Suprapubic skin (tissue), 4 donors: Measurements from ENCODE around the gene LPAR1.

ENCODE experiments used
- CTCF ChIP-seq, 2 donors: fragments of 200-600 bp in 1 of 2; fragments of 450-650 bp in 1 of 2; sonication (generic) in 1 of 2; IDR thresholded peaks; one replicate each; pipeline ENCODE4 v1.5.1; 2016 to 2019; ENCODE audit warnings: antibody characterized with exemption in 2 of 2, mild to moderate bottlenecking in 1 of 2, moderate library complexity in 1 of 2
- POLR2A ChIP-seq, 2 donors: fragments of 450-650 bp; IDR thresholded peaks; one replicate each; pipeline ENCODE4 v1.6.1; 2017; ENCODE audit warnings: antibody characterized with exemption in 2 of 2, mild to moderate bottlenecking in 2 of 2, moderate library complexity in 2 of 2
- POLR2AphosphoS5 ChIP-seq, 3 donors: sonication (generic); formaldehyde crosslinking; IDR thresholded peaks; one replicate each; pipeline ENCODE4 v1.6.1; 2017; ENCODE audit warnings: antibody characterized with exemption in 3 of 3

GRCh38 chr9:110936719-110937452 lies 101.4 kb downstream of the LPAR1 start:
- TF ChIP-seq POLR2AphosphoS5 (IDR thresholded peaks at IDR 0.05) (no peak), CTCF (IDR thresholded peaks at IDR 0.05) (no peak), POLR2A (IDR thresholded peaks at IDR 0.05) (no peak)
